GM18526 (cell line): ENCODE results near the gene LIX1L.

Source experiments
- POLR2A ChIP-seq: IDR thresholded peaks from 3 replicates; pipeline ENCODE4 v1.6.1; 2011; ENCODE audit not compliant: insufficient read length; ENCODE audit errors: extremely low read depth

LIX1L gene

DNA sequence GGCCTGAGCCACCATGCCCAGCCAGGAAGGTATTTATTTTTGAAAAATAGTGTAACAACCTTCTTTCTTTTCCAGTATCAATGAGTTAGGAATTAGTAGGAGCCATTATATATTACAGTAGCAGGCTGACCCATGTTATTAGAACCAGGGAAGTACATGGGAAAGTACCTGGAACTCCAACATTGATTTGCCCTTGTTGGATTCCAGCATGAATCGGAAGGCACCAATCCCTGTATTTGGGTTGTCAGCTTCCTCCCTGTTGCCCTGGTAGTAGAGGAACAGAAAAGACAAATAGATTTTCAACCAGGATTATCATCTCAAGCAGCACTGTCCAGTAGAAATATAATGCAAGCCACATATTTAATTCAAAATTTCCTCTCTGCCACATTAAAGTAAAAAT, 20.4 kb downstream of the LIX1L start:
- TF ChIP-seq POLR2A = no peak

- TF ChIP-seq POLR2A = no peak
These were observed 21.6 kb downstream of the LIX1L start for GRCh38 chr1:145936247-145936646.

DNA sequence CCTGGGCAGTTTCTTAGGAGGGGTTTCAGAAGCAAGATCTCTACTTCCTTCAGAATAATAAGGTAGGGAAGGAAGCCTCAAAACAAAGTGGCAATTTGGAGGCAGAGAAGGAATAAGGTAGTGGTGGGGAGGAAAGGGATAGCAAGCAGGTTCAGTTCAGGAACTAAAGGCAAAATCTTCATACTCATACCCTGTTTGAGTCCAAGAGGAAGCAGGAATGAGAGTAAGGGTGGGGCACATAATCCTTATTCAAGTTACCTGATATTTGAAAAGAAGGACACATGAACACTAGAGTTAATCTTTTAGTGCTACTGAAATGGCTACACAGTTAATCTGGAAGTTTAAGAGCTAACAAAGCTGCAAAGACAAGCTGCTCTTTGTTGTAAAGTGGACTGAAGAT, 22.1 kb downstream of the LIX1L start:
- TF ChIP-seq POLR2A = no peak

- TF ChIP-seq POLR2A = no peak
These were observed 29.7 kb downstream of the LIX1L start for GRCh38 chr1:145927916-145928643.

- TF ChIP-seq POLR2A = peak; percentile 79
These were observed 30.5 kb downstream of the LIX1L start, which contains the start of gene RBM8A for GRCh38 chr1:145927063-145927886. RBM8A (minus strand) TSS chr1:145927484; CDS start chr1:145927426, 58 bp downstream.

- no peak for TF ChIP-seq POLR2A
These were observed 31.1 kb downstream of the LIX1L start for GRCh38 chr1:145926686-145927062.

DNA sequence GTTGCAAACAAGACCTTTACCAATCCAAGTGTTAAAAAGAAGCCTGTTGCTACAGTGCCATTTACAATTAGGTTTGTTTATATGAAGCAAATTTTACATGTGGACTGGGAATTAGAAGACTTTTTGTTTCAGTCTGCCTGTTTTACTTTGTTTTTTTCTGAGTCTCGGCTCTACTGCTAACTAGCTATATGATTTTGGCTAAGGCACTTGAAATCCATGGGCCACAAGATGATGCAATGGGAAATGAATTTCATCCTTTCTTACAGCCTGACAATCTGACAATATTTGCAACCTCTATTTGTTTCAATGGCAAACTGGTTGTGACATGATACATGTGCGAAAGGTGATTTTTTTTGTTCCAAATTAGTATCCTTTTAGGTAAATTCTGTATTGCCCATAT, 35.6 kb downstream of the LIX1L start:
- TF ChIP-seq POLR2A = no peak

DNA sequence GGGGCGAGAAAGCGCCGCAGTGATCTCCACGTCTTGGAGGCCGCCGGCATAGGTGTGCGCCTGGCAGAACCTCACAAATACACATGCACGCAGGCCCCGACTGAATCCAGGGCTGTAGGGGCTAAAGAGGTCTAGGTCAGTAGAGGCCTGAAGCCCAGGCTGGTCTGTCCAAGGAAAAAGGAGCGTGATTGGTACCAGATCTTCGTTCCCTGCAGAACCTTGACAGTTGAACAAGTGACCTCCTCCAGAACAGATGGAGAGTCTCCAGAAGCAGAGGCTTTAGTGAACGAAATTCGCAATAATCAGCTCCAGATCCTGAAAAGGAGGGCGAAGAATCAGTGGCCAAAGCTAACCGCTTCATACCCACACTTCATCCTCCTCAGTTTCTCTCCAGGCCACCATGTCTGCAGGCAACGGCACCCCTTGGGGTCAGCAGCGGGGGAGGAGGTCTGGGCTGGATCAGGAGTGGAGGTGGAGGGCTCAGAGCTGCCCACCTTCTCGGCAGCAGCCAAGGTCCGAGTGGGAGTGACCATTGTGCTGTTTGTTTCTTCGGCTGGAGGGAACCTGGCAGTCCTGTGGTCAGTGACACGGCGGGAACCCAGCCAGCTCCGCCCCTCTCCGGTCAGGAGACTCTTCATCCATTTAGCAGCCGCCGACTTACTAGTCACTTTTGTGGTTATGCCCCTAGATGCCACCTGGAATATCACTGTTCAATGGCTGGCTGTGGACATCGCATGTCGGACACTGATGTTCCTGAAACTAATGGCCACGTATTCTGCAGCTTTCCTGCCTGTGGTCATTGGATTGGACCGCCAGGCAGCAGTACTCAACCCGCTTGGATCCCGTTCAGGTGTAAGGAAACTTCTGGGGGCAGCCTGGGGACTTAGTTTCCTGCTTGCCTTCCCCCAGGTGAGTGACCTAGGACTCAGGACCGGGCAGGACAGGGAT, 38.6 kb downstream of the LIX1L start:
- no peak for TF ChIP-seq POLR2A

- TF ChIP-seq POLR2A = peak; percentile 64
These were observed 39.4 kb downstream of the LIX1L start, which contains the start of gene PEX11B for GRCh38 chr1:145918144-145918991. PEX11B (minus strand) TSS chr1:145918717; CDS start chr1:145918688, 29 bp downstream.

GRCh38 chr1:145917595-145917994, 40.2 kb downstream of the LIX1L start:
- no peak for TF ChIP-seq POLR2A

- TF ChIP-seq POLR2A = no peak
These were observed 41.1 kb downstream of the LIX1L start for GRCh38 chr1:145916745-145917144.

DNA sequence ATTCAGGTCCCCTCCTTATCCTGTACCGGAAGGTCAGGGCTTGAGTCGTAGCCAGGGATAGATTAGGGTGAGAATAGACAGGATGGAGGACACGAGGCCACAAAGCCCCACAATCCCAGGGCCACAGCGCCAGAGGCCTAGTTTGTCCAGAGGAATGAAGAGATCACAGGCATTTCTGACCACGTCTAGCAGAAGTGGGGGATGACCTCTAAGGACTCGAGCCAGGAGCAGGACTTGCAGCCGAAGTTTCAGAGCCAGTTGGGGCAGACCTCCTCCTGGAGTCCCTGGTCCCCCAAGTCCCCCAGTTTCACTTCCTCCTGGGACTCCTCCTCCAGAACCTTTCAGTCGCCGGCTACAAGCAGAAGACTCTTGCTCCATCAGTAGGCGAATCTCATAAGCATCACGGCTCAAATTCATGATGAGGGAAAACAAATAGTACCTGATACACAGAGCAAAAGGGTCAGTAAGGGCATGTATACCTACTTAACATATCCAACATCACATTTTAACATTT, 45.6 kb downstream of the LIX1L start:
- TF ChIP-seq POLR2A = no peak

GRCh38 chr1:145908653-145909052, 49.2 kb downstream of the LIX1L start:
- no peak for TF ChIP-seq POLR2A
